ENCODE measurements around the gene RGPD8.
A peak's percentile ranks its signal among the peaks of the same experiment; 100 is the strongest.

RGPD8 gene

GRCh38 chr2:112476434-112476833 is 43.0 kb upstream of the RGPD8 start:
- DNase-seq (ENCODE audit: low read depth, low spot score): no peak
- TF ChIP-seq CTCF (IDR thresholded peaks at IDR 0.05; ENCODE audit: low read depth, low read length): no peak
- no peak overlapping the region for H3K4me3 ChIP-seq (ENCODE audit: low read depth, low read length)
- in situ Hi-C loops (cut with HindIII; ENCODE audit: low sequenced_read_pairs): no loop called here

- DNase-seq (ENCODE audit: low read depth, low spot score): peak; percentile 14
- in situ Hi-C loops (cut with HindIII; ENCODE audit: low sequenced_read_pairs): no loop called here
- no peak overlapping the region for H3K4me3 ChIP-seq (ENCODE audit: low read depth, low read length)
- no peak for TF ChIP-seq CTCF (IDR thresholded peaks at IDR 0.05; ENCODE audit: low read depth, low read length)
These were observed 41.5 kb upstream of the RGPD8 start for GRCh38 chr2:112474844-112475486.

- no peak overlapping the region for H3K4me3 ChIP-seq (ENCODE audit: low read depth, low read length)
- in situ Hi-C loops (cut with HindIII; ENCODE audit: low sequenced_read_pairs): no loop called here
- no peak for TF ChIP-seq CTCF (IDR thresholded peaks at IDR 0.05; ENCODE audit: low read depth, low read length)
- no peak for DNase-seq (ENCODE audit: low read depth, low spot score)
These were observed 39.3 kb upstream of the RGPD8 start for GRCh38 chr2:112472547-112473263.

- H3K4me3 ChIP-seq (ENCODE audit: low read depth, low read length): no peak overlapping the region
- DNase-seq (ENCODE audit: low read depth, low spot score): peak; percentile 25
- peak; percentile 37 for TF ChIP-seq CTCF (IDR thresholded peaks at IDR 0.05; ENCODE audit: low read depth, low read length)
- in situ Hi-C loops (cut with HindIII; ENCODE audit: low sequenced_read_pairs): no loop called here
These were observed 31.9 kb upstream of the RGPD8 start for GRCh38 chr2:112465382-112465781.

GRCh38 chr2:112463256-112463655 is 29.8 kb upstream of the RGPD8 start:
- no peak for DNase-seq (ENCODE audit: low read depth, low spot score)
- in situ Hi-C loops (cut with HindIII; ENCODE audit: low sequenced_read_pairs): no loop called here
- no peak for TF ChIP-seq CTCF (IDR thresholded peaks at IDR 0.05; ENCODE audit: low read depth, low read length)
- H3K4me3 ChIP-seq (ENCODE audit: low read depth, low read length): no peak overlapping the region

GRCh38 chr2:112462178-112462577 is 28.7 kb upstream of the RGPD8 start:
- no peak for DNase-seq (ENCODE audit: low read depth, low spot score)
- TF ChIP-seq CTCF (IDR thresholded peaks at IDR 0.05; ENCODE audit: low read depth, low read length): no peak
- in situ Hi-C loops (cut with HindIII; ENCODE audit: low sequenced_read_pairs): no loop called here
- H3K4me3 ChIP-seq (ENCODE audit: low read depth, low read length): no peak overlapping the region

Data from astrocyte of the spinal cord (primary cell).